Osteocyte (in vitro differentiated cells): ENCODE measurements around the gene SPOCD1. TPM values are rescaled to one million over a fixed set of nuclear protein-coding genes. Genes with fewer than 3 reads are reported as not detected.

ENCODE experiments used
- DNase-seq: peaks from one replicate; pipeline ENCODE4 v3.0.0; 2021; ENCODE audit warnings: mixed read lengths; ENCODE audit not compliant: unreplicated experiment; ENCODE audit errors: extremely low spot score
- H3K27ac Mint-ChIP-seq: one replicate; pipeline ENCODE4 v1.8.0; 2021; ENCODE audit warnings: mild to moderate bottlenecking, mixed read lengths; ENCODE audit not compliant: unreplicated experiment
- H3K27me3 Mint-ChIP-seq: one replicate; pipeline ENCODE4 v1.8.0; 2021; ENCODE audit warnings: mixed read lengths; ENCODE audit not compliant: unreplicated experiment
- H3K36me3 Mint-ChIP-seq: one replicate; pipeline ENCODE4 v1.8.0; 2021; ENCODE audit warnings: mixed read lengths; ENCODE audit not compliant: unreplicated experiment
- H3K4me1 Mint-ChIP-seq: one replicate; pipeline ENCODE4 v1.8.0; 2021; ENCODE audit warnings: mixed read lengths; ENCODE audit not compliant: unreplicated experiment
- H3K4me3 Mint-ChIP-seq: one replicate; pipeline ENCODE4 v1.8.0; 2021; ENCODE audit warnings: mild to moderate bottlenecking, moderate library complexity, mixed read lengths; ENCODE audit not compliant: unreplicated experiment
- H3K9me3 Mint-ChIP-seq: one replicate; pipeline ENCODE4 v1.8.0; 2021; ENCODE audit warnings: mixed read lengths; ENCODE audit not compliant: unreplicated experiment
- total RNA-seq: library from RNA; stranded (reverse); gene quantifications from 2 replicates; pipeline ENCODE4 v1.2.1, GENCODE V29; 2021
- TF ChIP-seq, protein P1 (sequence below): fragments of 200-600 bp; sonication (generic); IDR thresholded peaks from 2 replicates; pipeline ENCODE4 v1.5.0; 2021; ENCODE audit warnings: antibody characterized with exemption, mild to moderate bottlenecking, moderate library complexity

Gene SPOCD1
- total RNA-seq, 1 donor from 2014 or later: 0.67 TPM

DNA sequence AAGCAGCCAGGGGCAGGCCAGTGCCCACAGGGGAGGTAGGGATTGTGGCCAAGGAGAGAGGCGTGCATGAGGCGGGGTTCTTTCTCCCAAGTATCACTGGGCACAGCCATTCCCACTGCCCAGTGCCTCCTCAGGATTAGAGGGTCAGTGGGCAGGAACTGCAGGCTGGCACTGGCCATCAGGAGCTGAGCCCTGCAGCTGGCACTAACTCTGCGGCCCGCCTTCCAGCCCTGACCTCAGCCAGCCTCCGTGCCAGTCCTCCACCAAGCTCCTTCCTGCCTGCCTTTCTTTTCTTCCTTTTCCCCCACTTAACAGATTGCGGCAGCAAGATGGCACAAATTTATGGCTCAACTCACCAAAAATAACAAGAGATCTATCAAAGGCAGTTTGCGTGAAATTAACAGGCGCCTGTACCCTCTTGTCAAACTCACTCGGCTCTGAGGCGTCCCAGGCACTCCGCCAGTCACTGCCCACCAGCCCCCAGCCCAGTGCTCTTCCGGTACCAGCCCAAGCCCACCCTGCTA is 62.8 kb downstream of the SPOCD1 start:
- Mint-ChIP-seq H3K27me3 (no peaks in the 10 kb centered on the region), H3K36me3 (peaks cover 1% of the 10 kb centered on the region), H3K4me1 (peaks cover 41% of the 10 kb centered on the region), H3K27ac (no peak overlapping the region), H3K4me3 (no peak overlapping the region), H3K9me3 (no peaks in the 10 kb centered on the region)
- DNase-seq: no peak
- TF ChIP-seq, protein P1, sequence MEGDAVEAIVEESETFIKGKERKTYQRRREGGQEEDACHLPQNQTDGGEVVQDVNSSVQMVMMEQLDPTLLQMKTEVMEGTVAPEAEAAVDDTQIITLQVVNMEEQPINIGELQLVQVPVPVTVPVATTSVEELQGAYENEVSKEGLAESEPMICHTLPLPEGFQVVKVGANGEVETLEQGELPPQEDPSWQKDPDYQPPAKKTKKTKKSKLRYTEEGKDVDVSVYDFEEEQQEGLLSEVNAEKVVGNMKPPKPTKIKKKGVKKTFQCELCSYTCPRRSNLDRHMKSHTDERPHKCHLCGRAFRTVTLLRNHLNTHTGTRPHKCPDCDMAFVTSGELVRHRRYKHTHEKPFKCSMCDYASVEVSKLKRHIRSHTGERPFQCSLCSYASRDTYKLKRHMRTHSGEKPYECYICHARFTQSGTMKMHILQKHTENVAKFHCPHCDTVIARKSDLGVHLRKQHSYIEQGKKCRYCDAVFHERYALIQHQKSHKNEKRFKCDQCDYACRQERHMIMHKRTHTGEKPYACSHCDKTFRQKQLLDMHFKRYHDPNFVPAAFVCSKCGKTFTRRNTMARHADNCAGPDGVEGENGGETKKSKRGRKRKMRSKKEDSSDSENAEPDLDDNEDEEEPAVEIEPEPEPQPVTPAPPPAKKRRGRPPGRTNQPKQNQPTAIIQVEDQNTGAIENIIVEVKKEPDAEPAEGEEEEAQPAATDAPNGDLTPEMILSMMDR: no peak

GRCh38 chr1:31752258-31752657 is 63.6 kb downstream of the SPOCD1 start:
- TF ChIP-seq, protein P1: no peak
- no peaks in the 10 kb centered on the region for H3K27me3 Mint-ChIP-seq
- peaks cover 41% of the 10 kb centered on the region for H3K4me1 Mint-ChIP-seq
- no peaks in the 10 kb centered on the region for H3K9me3 Mint-ChIP-seq
- no peak overlapping the region for H3K27ac Mint-ChIP-seq
- no peak for DNase-seq
- peaks cover 1% of the 10 kb centered on the region for H3K36me3 Mint-ChIP-seq
- no peak overlapping the region for H3K4me3 Mint-ChIP-seq

DNA sequence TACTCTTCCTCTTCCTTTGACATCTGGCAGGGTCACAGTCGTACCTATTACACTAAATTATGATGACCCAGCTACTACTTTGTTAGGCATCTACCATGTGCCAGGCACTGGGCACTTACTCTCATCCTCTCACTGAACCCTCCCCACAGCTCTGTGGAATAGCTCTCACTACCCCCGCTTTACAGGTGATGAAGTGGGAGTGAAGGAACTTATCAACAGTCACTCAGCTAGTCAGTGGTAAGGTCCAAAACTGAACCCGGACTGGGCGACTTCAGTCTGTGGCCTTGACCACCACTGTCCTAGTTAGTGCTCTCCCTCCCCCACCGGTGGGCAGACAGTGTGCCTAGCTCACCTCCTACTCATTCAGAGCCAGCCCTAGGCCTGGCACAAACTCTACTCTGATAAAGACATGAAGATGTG is 64.0 kb downstream of the SPOCD1 start:
- Mint-ChIP-seq H3K36me3 (peaks cover 1% of the 10 kb centered on the region), H3K4me3 (no peak overlapping the region), H3K9me3 (no peaks in the 10 kb centered on the region), H3K4me1 (peaks cover 43% of the 10 kb centered on the region), H3K27me3 (no peaks in the 10 kb centered on the region), H3K27ac (no peak overlapping the region)
- TF ChIP-seq, protein P1: no peak
- DNase-seq: no peak

DNA sequence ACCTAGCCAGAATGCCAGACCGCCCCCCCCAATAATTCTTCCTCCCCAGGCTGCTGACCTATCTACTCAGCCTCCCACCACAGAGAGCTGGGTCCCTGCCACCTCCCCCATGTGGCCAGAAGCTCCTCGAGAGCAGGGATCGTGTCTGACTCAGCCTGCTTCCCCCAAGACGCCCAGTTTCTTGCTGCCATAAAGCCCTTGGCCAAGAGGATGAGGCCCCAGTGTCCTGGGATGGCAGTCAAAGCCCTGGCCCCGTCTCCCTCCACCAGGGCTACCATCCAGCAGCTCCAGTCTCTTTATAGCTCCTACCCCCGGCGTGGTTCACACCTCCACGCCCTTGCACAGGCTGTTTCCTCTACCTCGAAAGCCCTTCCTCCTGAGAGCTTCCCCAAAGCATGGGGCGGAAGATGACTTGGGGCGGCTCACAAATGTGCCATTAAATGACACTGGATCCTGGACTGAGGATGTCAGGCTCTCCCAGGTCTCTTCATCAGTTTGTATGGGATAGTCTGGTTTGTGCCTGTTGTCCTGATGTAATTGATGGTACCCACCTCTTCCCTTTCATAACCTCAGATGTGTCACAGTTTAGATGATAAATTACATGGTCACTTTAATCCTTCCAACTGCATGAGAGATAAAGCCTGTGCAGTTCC is 64.8 kb downstream of the SPOCD1 start:
- DNase-seq: no peak
- H3K27me3 Mint-ChIP-seq: no peaks in the 10 kb centered on the region
- no peaks in the 10 kb centered on the region for H3K9me3 Mint-ChIP-seq
- H3K27ac Mint-ChIP-seq: no peak overlapping the region
- H3K4me3 Mint-ChIP-seq: no peak overlapping the region
- H3K4me1 Mint-ChIP-seq: peaks cover 50% of the 10 kb centered on the region
- H3K36me3 Mint-ChIP-seq: peaks cover 1% of the 10 kb centered on the region
- TF ChIP-seq, protein P1: no peak

GRCh38 chr1:31749785-31750735 is 65.8 kb downstream of the SPOCD1 start:
- Mint-ChIP-seq H3K4me1 (peaks cover 45% of the 10 kb centered on the region), H3K27me3 (no peaks in the 10 kb centered on the region), H3K4me3 (no peak overlapping the region), H3K36me3 (peaks cover 1% of the 10 kb centered on the region), H3K9me3 (no peaks in the 10 kb centered on the region), H3K27ac (no peak overlapping the region)
- no peak for DNase-seq
- TF ChIP-seq, protein P1: no peak
